Jurkat, Clone E6-1 (cell line): ENCODE measurements around the gene KPNA1.

Experiments used
- DNase-seq: peaks from one replicate; pipeline ENCODE4 v3.0.0-alpha.2; 2011; ENCODE audit warnings: low read depth, low spot score
- H3K4me3 ChIP-seq: 2 replicates; pipeline ENCODE4 v1.5.1; 2011; ENCODE audit warnings: mild to moderate bottlenecking, low read length, control low read depth, moderate library complexity

KPNA1 gene

GRCh38 chr3:122435950-122436349 lies 78.8 kb downstream of the KPNA1 start:
- DNase-seq, result no peak
- no peak overlapping the region for H3K4me3 ChIP-seq

- no peak overlapping the region for H3K4me3 ChIP-seq
- peak; percentile 8 for DNase-seq
Measured at GRCh38 chr3:122430371-122430770, 84.4 kb downstream of the KPNA1 start.

DNA sequence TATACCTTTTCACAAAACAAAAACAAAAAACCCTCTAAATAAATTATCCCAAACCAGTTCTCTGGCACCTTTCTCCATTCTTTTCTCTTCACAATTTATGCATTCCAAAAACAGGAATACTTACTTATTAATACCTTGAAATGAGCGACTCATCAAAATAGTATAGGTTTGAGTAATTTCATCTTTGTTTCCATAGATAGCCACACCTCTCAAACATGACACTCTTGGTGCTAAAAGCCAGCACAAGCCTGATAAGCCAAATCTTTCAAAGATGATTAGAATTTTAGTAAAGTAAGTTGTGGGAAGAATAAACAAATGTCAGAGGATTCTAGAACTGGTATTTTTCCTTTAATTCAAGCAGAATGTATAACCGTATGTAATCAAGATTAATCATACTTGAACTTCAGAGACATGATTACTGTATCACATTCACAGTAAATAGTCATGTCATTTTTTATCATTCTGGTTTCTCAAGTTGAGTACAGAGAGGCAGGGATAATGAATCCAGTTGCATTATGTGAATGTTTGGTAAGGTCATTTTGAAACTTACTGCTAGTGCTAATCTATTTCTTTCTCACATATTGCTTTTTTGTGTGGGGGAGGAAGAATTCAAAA lies 86.8 kb downstream of the KPNA1 start:
- no peak for DNase-seq
- no peak overlapping the region for H3K4me3 ChIP-seq

- DNase-seq, result no peak
- H3K4me3 ChIP-seq, result no peak overlapping the region
Measured at GRCh38 chr3:122421836-122422235, 92.9 kb downstream of the KPNA1 start.

GRCh38 chr3:122421101-122421500 lies 93.6 kb downstream of the KPNA1 start:
- no peak overlapping the region for H3K4me3 ChIP-seq
- no peak for DNase-seq

- DNase-seq, result no peak
- peak overlapping the region; percentile 80 for H3K4me3 ChIP-seq
Measured at GRCh38 chr3:122416966-122417365, 97.8 kb downstream of the KPNA1 start.

DNA sequence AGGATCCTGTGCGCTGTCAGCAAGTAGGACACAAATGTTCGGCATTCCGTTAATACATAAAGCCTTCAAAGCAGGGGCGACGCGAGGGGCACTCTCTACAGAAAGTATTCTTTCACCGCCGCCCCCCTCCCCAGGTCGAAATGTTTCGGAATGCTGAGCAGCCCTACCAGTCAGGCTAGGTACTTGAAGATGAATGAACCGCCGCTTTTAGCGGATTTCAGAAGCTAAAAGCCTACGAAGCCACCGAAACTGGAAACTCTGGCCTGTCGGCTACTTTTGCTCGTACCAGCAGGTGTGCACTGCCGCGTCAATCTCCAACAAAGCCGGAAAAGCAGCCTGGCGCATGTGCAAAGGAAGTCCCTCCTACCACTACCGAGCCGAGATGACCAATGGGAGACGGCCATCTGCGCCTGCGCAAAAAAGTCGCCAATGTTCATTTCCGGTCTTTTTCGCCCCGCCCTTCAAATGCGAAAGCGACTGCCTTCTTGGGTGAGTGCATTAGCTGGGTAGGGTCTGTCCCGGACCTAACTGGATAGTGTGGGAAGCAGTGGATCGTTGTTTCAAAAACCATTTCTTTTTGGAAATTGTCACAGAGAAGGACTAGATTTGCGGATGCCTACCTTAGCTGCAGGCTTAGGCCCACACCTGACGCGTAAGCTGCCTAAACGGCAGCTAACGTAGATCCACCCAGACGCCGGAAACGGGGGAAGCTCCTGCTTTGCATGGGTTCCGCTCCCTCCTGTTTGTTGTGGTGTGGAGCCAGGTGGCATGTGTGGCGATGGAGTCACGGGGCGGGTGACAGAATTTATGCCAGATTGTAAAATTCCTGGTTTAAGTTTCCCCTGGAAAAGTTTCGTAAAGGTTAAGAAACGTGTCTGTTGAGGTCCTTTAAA lies 98.7 kb downstream of the KPNA1 start, which contains the start of gene WDR5B:
Gene WDR5B, minus strand, starts transcription at position 301 of the 893 bp plus-strand sequence. CDS start 534 bp downstream, outside the sequence.
- DNase-seq, result peak; percentile 97
- peak within 1 kb of the TSS; percentile 80 for H3K4me3 ChIP-seq

DNA sequence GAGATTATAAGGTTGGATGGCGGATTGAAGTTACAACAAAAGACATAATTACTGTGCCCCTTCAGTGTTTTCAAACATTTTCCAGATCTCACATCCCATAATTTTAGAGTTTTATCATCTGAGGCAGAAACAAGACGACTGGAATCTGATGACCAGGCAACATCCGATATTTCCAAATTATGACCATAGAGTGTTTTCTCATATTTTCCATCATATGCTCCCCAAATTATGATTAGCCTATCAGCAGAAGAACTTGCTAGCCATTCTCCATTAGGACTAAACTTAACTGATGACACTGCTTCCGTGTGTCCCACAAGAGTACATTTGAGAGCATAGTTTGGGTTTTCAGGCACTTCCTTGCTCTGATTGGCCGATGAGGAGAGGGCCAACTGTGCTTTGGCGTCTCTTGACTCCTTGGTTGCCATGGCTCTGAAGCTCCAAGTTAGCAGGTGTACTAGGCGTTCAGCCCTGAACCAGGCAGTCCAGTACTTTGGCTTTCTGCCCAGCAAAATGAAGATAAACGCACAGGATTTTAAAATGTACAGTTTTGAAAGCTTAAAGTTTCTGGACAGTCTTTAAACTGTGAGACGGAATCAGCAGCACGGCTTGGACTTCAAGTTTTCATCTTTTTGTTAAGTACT lies 99.5 kb downstream of the KPNA1 start:
- peak; percentile 60 for DNase-seq

GRCh38 chr3:122414391-122414790 lies 100.3 kb downstream of the KPNA1 start:
- DNase-seq, result no peak
- H3K4me3 ChIP-seq, result no peak overlapping the region

More for the DNA sequence above, 99.5 kb downstream of the KPNA1 start:
- peak overlapping the region; percentile 80 for H3K4me3 ChIP-seq

DNA sequence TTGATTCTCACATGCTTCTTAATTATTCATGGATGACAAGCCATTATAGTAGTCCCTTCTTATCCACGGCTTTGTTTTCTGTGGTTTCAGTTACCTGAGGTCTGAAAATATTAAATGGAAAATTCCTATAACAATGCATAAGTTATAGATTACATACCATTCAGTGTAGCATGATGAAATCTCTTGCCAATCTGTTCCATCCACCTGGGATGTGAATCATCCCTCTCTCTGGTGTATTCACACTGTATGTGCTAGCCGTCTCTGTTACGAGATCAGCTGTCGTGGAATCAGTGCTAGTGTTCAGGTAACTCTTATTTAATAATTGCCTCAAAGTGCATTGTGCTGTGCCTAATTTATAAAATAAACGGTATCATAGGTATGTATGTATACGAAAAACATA lies 104.1 kb downstream of the KPNA1 start:
- no peak for DNase-seq
- no peak overlapping the region for H3K4me3 ChIP-seq

DNA sequence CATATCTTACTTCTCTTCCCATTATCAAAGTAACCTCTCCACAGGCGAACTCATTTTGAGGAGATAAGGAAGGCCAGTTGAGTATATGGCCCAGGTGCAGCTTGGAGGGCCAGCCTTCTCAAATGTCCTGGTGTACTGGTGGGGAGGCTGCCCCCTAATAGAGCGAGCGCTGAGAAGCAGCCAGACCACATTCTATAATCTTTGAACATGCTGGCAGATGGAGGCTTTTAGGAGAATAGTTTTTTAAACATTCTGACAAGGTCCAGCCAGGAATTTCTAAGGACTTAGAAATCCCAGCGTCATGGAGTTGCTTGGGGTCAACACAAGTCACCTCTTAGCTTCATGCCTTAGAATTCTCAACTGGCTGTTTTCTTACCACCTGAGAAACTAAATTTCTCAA lies 104.6 kb downstream of the KPNA1 start:
- DNase-seq, result no peak
- H3K4me3 ChIP-seq, result no peak overlapping the region

GRCh38 chr3:122409446-122409845 lies 105.3 kb downstream of the KPNA1 start:
- no peak for DNase-seq
- H3K4me3 ChIP-seq, result no peak overlapping the region

GRCh38 chr3:122407946-122408345 lies 106.8 kb downstream of the KPNA1 start:
- no peak for DNase-seq
- no peak overlapping the region for H3K4me3 ChIP-seq

GRCh38 chr3:122406198-122406597 lies 108.5 kb downstream of the KPNA1 start:
- H3K4me3 ChIP-seq, result no peak overlapping the region
- DNase-seq, result no peak

- H3K4me3 ChIP-seq, result no peak overlapping the region
- DNase-seq, result no peak
Measured at GRCh38 chr3:122405015-122405414, 109.7 kb downstream of the KPNA1 start.

DNA sequence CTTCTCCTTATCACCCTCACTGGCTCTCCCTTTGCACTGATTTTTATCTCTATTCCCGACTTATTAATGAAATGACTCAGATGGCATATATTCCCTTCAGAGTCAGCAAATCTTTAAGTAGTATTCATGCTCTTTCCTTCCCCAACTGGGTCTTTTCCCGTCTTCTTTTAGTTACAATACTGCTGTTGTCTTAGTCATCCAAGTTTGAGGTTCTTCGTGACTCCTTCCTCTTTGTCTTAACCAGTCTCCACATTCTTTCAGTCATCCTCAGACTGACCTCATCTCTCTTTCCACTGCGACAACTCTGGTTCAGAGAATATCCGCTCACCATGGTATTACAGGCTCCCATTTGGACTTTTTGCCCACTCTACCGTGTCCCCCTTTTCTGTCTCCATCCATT lies 111.2 kb downstream of the KPNA1 start:
- H3K4me3 ChIP-seq, result no peak overlapping the region
- DNase-seq, result no peak

- no peak overlapping the region for H3K4me3 ChIP-seq
- DNase-seq, result no peak
Measured at GRCh38 chr3:122398920-122399319, 115.8 kb downstream of the KPNA1 start.

DNA sequence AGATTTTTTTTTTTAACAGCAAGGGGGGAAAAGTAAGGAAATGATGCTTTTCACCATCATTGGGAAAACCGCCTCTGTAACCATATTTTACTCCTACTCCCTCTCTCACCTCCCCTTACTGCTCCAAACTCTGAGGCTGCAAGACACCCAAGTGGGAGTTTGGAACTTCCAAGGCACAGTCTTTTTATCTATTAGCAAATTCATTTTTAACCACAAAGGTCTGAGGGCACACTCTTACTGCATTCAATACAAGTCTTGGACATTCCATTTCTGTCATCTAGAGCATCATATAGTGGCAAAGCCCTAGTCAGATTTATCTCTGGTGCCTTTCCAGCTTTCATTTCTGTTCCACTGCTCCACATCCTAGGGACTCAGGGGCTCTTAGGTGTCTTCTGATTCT lies 117.5 kb downstream of the KPNA1 start:
- H3K4me3 ChIP-seq, result no peak overlapping the region
- no peak for DNase-seq

DNA sequence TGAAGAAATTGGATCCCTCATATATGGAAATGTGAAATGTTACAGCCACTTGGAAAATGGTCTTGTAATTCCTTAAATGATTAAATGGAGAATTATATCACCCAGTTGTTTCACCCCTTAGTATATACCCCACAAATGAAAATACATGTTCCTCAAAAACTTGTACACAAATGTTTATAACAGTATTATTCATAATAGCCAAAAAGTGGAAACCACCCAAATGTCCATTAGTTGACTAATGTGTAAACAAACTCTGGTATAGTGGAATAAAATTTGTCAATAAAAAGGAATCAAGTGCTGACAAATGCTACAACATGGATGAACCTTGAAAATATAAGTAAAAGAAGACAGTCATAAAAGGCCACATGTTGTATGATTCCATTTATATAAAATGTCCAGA lies 118.2 kb downstream of the KPNA1 start:
- H3K4me3 ChIP-seq, result no peak overlapping the region
- DNase-seq, result no peak

DNA sequence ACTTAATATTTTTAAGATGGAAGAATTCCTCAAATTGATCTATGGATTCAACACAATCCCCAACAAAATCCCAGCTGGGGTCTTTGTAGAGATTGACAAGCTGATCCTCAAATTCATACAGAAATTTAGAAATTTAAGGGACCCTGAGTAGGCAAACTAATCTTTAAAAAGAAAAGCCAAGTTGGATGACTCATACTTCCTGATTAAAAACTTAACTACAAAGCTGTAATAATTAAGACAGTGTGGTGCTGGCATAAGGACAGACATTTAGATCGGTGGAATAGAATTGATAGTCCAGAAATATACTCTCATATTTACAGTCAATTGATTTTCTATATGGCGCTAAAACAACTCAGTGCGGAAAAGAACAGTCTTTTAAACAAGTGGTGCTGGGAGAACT lies 119.2 kb downstream of the KPNA1 start:
- H3K4me3 ChIP-seq, result no peak overlapping the region
- DNase-seq, result no peak
